Body of pancreas (tissue), 4 donors: ENCODE results near the gene PODXL.

Experiments
- CTCF ChIP-seq, 7 experiments: fragments of 450-650 bp in 4 of 7; fragments of 200-600 bp in 3 of 7; sonication (generic) in 3 of 7; IDR thresholded peaks; one replicate each; pipeline ENCODE4 v1.5.1; 2016 to 2019; ENCODE audit warnings: antibody characterized with exemption in 7 of 7
- POLR2A ChIP-seq, 3 donors: fragments of 450-650 bp; IDR thresholded peaks; one replicate each; pipeline ENCODE4 v1.6.1; 2016; ENCODE audit warnings: antibody characterized with exemption in 3 of 3, mild to moderate bottlenecking in 2 of 3

GRCh38 chr7:131503639-131504038, 52.8 kb downstream of the PODXL start:
- TF ChIP-seq POLR2A (IDR thresholded peaks at IDR 0.05) (no peak), CTCF (IDR thresholded peaks at IDR 0.05) (no peak)
